Measurements from ENCODE around the gene PWWP2B.

The PWWP2B gene

GRCh38 chr10:132465889-132466519, 69.0 kb downstream of the PWWP2B start:
- Histone ChIP-seq H3K4me3 (ENCODE audit: severe bottlenecking) (no peak overlapping the region), H3K9me3 (ENCODE audit: severe bottlenecking) (no peaks in the 10 kb centered on the region), H3K27ac (ENCODE audit: poor library complexity, severe bottlenecking) (no peak overlapping the region), H3K36me3 (ENCODE audit: low read depth) (no peaks in the 10 kb centered on the region), H3K27me3 (ENCODE audit: insufficient read depth, poor library complexity, severe bottlenecking) (no peaks in the 10 kb centered on the region), H3K4me1 (ENCODE audit: insufficient read depth, poor library complexity, severe bottlenecking) (no peaks in the 10 kb centered on the region)
- no peak for TF ChIP-seq CTCF (IDR thresholded peaks at IDR 0.05; ENCODE audit: poor library complexity, severe bottlenecking)
- no peak for DNase-seq (ENCODE audit: low spot score)
- ATAC-seq (ENCODE audit: low read depth) = no peak

GRCh38 chr10:132466520-132467463, 69.8 kb downstream of the PWWP2B start:
- Histone ChIP-seq H3K36me3 (ENCODE audit: low read depth) (no peaks in the 10 kb centered on the region), H3K4me1 (ENCODE audit: insufficient read depth, poor library complexity, severe bottlenecking) (no peaks in the 10 kb centered on the region), H3K9me3 (ENCODE audit: severe bottlenecking) (no peaks in the 10 kb centered on the region), H3K27ac (ENCODE audit: poor library complexity, severe bottlenecking) (no peak overlapping the region), H3K27me3 (ENCODE audit: insufficient read depth, poor library complexity, severe bottlenecking) (no peaks in the 10 kb centered on the region), H3K4me3 (ENCODE audit: severe bottlenecking) (no peak overlapping the region)
- no peak for TF ChIP-seq CTCF (IDR thresholded peaks at IDR 0.05; ENCODE audit: poor library complexity, severe bottlenecking)
- ATAC-seq (ENCODE audit: low read depth) (no peak), DNase-seq (ENCODE audit: low spot score) (no peak)

Data from RWPE2 (cell line).